Parietal lobe (tissue), 2 donors: ENCODE data around the gene GPR82. TPM values are rescaled to one million over a fixed set of nuclear protein-coding genes. Genes with fewer than 3 reads are reported as not detected.

Source experiments
- small RNA-seq: library from RNA; depleted of rRNA; stranded (forward); fragments of <200 nt; gene quantifications from one replicate; pipeline ENCODE3, GENCODE V24; 2014; ENCODE audit warnings: low replicate concordance
- total RNA-seq: library from RNA; depleted of rRNA; stranded (reverse); fragments of >200 nt; gene quantifications from one replicate; pipeline ENCODE4 v1.2.3, GENCODE V29; 2014

Gene GPR82
- total RNA-seq: not detected

GRCh38 chrX:41723826-41724225 lies at the start of gene GPR82:
TSS of gene GPR82 (plus strand) at chrX:41724181. CDS start at chrX:41727027, 2,846 bp downstream.

GRCh38 chrX:41688835-41689234 lies 35.1 kb upstream of the GPR82 start, which contains the start of gene GPR34:
TSS of gene GPR34 (plus strand) at chrX:41688973. CDS start at chrX:41695634, 6,661 bp downstream.

Small RNA genes within 50 kb of the gene (small RNA-seq; reads per million reads assigned to genes)
- 0.09 reads per million for gene RN7SL144P

Other genes with a start within 250 kb of the GPR82 start
- gene GPR34, start 35.2 kb upstream of the GPR82 start, total RNA-seq: 5.6 TPM
- gene CASK, start 199.4 kb downstream of the GPR82 start, total RNA-seq: 164 TPM